SJSA1 (cell line): ENCODE measurements around the gene RNF207. TPM values are rescaled to one million over a fixed set of nuclear protein-coding genes. Genes with fewer than 3 reads are reported as not detected.
"Not testable (repeated sequence)": the region's sequence is repeated elsewhere in the genome, so short reads cannot be mapped to it uniquely, and the experiment has no call there.

ENCODE experiments used
- DNase-seq, 2 experiments: peaks; one replicate each; pipeline ENCODE4 v3.0.0-alpha.2; 2015 to 2020; ENCODE audit warnings: low spot score in 2 of 2, low read depth in 1 of 2
- H3K27ac ChIP-seq: fragments of 250-450 bp; sonication (Bioruptor Pico); 2 replicates; pipeline ENCODE4 v1.5.1; 2020; ENCODE audit warnings: mild to moderate bottlenecking, moderate library complexity
- H3K27me3 ChIP-seq: fragments of 250-450 bp; sonication (Bioruptor Pico); replicated peaks from 2 replicates; pipeline ENCODE4 v1.5.1; 2020; ENCODE audit warnings: mild to moderate bottlenecking, moderate library complexity
- H3K36me3 ChIP-seq: fragments of 250-450 bp; sonication (Bioruptor Pico); 2 replicates; pipeline ENCODE4 v1.5.1; 2020; ENCODE audit warnings: mild to moderate bottlenecking
- H3K4me1 ChIP-seq: fragments of 250-450 bp; sonication (Bioruptor Pico); replicated peaks from 2 replicates; pipeline ENCODE4 v1.6.1; 2021; ENCODE audit warnings: mild to moderate bottlenecking
- H3K4me3 ChIP-seq: fragments of 250-450 bp; sonication (Bioruptor Pico); 2 replicates; pipeline ENCODE4 v1.5.1; 2020; ENCODE audit warnings: mild to moderate bottlenecking
- H3K9me3 ChIP-seq: fragments of 250-450 bp; sonication (Bioruptor Pico); replicated peaks from 2 replicates; pipeline ENCODE4 v1.5.1; 2020; ENCODE audit warnings: mild to moderate bottlenecking
- total RNA-seq: library from RNA; depleted of rRNA; stranded (reverse); fragments of >200 nt; shearing (Covaris generic); gene quantifications from 2 replicates; pipeline ENCODE4 v1.2.3, GENCODE V29; 2014

Gene RNF207
- total RNA-seq, 1 experiment from 2014 or later: 27.3 TPM

- Histone ChIP-seq H3K36me3 (peaks cover 42% of the 10 kb centered on the region), H3K4me1 (no peaks in the 10 kb centered on the region), H3K4me3 (no peak overlapping the region), H3K27ac (no peak overlapping the region), H3K9me3 (no peaks in the 10 kb centered on the region), H3K27me3 (no peaks in the 10 kb centered on the region)
- no peak for DNase-seq
These were observed 12.7 kb downstream of the RNF207 start for GRCh38 chr1:6218375-6219164.

GRCh38 chr1:6219641-6220040 is 13.7 kb downstream of the RNF207 start:
- H3K27me3 ChIP-seq, H3K9me3 ChIP-seq, H3K4me3 ChIP-seq, DNase-seq, H3K4me1 ChIP-seq, H3K27ac ChIP-seq: not testable (repeated sequence)
- H3K36me3 ChIP-seq: peaks cover 50% of the 10 kb centered on the region

- Histone ChIP-seq H3K36me3 (peaks cover 56% of the 10 kb centered on the region), H3K27me3 (no peaks in the 10 kb centered on the region), H3K4me3 (no peak overlapping the region), H3K9me3 (no peaks in the 10 kb centered on the region), H3K27ac (no peak overlapping the region), H3K4me1 (peaks cover 8% of the 10 kb centered on the region)
- DNase-seq: no peak
These were observed 14.3 kb downstream of the RNF207 start for GRCh38 chr1:6220236-6220635.

GRCh38 chr1:6221210-6221784 is 15.4 kb downstream of the RNF207 start:
- no peak for DNase-seq
- Histone ChIP-seq H3K4me3 (no peak overlapping the region), H3K27me3 (no peaks in the 10 kb centered on the region), H3K27ac (no peak overlapping the region), H3K4me1 (peaks cover 9% of the 10 kb centered on the region), H3K36me3 (peaks cover 67% of the 10 kb centered on the region), H3K9me3 (no peaks in the 10 kb centered on the region)

DNA sequence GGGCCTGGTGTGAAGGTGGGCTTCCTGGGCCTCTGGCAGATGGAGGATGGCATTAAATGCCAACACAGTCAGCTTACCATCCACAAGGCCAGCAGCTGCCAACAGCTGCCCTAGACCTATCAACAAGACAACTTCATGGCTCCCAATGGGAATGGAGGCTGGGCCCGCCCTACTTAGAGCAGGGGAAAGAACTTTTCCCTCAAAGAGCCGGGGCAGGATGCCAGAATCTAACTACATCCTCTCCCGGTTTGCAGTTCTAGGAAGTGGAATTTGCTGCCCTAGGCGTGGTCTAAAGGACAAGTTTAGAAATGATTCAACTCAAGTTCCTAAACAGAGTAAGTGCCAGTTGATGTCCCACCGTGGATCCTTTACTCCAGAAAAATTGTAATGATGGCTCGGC is 16.7 kb downstream of the RNF207 start:
- no peaks in the 10 kb centered on the region for H3K27me3 ChIP-seq
- H3K36me3 ChIP-seq: peaks cover 78% of the 10 kb centered on the region
- peaks cover 9% of the 10 kb centered on the region for H3K4me1 ChIP-seq
- DNase-seq: no peak
- no peaks in the 10 kb centered on the region for H3K9me3 ChIP-seq
- H3K27ac ChIP-seq: no peak overlapping the region
- H3K4me3 ChIP-seq: no peak overlapping the region

DNA sequence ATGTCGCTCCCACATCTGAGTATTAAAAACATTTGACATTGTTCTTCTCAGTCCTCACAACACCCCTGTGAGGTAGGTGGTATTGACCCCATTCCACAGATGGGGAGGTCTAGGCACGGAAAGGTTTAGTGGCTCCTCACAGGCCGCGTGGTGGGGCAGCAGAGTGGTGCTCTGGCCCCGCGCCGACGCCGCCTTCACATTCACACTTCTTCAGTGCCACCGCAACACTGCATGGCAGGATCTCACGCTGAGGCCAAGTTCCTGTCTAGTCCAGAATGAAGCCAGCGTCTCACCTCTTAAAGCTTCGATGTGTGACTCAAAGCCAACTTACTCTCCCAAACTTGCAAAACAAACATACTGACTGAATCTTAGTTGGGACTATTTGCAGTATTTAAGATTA is 17.7 kb downstream of the RNF207 start:
- Histone ChIP-seq H3K36me3 (peaks cover 85% of the 10 kb centered on the region), H3K4me1 (peaks cover 9% of the 10 kb centered on the region), H3K27me3 (no peaks in the 10 kb centered on the region), H3K9me3 (no peaks in the 10 kb centered on the region), H3K4me3 (no peak overlapping the region), H3K27ac (no peak overlapping the region)
- no peak for DNase-seq

- DNase-seq: no peak
- H3K4me1 ChIP-seq: peaks cover 9% of the 10 kb centered on the region
- H3K36me3 ChIP-seq: peaks cover 92% of the 10 kb centered on the region
- no peak overlapping the region for H3K27ac ChIP-seq
- no peaks in the 10 kb centered on the region for H3K27me3 ChIP-seq
- H3K9me3 ChIP-seq: no peaks in the 10 kb centered on the region
- H3K4me3 ChIP-seq: no peak overlapping the region
These were observed 18.8 kb downstream of the RNF207 start for GRCh38 chr1:6224718-6225117.

DNA sequence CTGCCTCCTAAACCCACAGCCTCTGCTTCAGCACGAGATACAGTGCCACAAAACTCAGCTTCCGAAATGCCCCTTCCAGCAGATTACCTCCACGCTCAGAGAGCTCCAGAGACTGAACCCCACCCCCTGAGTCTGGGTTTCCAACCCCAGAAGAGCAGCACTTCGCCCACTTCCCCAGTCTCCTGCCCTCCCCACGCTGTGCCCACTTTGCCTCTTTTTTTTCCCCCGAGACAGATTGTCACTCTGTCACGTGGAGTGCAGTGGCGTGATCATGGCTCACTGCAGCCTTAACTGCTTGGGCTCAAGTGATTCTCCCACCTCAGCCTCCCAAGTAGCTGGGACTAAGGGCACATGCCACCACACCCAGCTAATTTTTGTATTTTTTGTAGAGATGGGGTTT is 19.7 kb downstream of the RNF207 start:
- Histone ChIP-seq H3K36me3 (peaks cover 93% of the 10 kb centered on the region), H3K4me1 (peaks cover 9% of the 10 kb centered on the region), H3K9me3 (no peaks in the 10 kb centered on the region), H3K27me3 (no peaks in the 10 kb centered on the region), H3K27ac (no peak overlapping the region), H3K4me3 (no peak overlapping the region)
- DNase-seq: no peak

DNA sequence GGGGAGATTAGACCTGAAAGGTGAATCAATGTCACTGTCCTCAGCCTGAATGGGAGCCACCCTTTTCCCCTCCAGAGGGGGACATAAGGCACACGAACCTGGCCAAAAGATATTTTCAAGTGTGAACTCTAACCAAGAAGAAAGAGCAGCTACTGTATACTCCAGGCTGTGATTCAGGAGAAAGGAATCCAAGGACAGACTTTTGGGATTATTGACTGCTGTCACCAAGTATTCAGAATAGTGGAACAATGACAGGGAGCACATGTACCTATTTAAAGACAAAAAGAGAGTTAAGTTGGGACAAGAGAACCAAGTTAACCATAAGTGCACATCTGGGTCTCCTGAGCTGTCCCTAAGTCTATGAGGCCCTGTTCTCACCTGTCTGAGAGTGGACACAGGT is 27.5 kb downstream of the RNF207 start:
- Histone ChIP-seq H3K36me3 (peaks cover 68% of the 10 kb centered on the region), H3K27me3 (no peaks in the 10 kb centered on the region), H3K4me3 (no peak overlapping the region), H3K4me1 (peaks cover 23% of the 10 kb centered on the region), H3K9me3 (0 out of 2 replicates have a peak, but pooled peaks cover 3% of the 10 kb centered on the region), H3K27ac (no peak overlapping the region)
- DNase-seq: no peak

- peaks cover 23% of the 10 kb centered on the region for H3K4me1 ChIP-seq
- peak overlapping the region; percentile 99 for H3K4me3 ChIP-seq
- peak overlapping the region; percentile 26; the same call in 1 of the 2 replicates for H3K27ac ChIP-seq
- H3K9me3 ChIP-seq: 0 out of 2 replicates have a peak, but pooled peaks cover 3% of the 10 kb centered on the region
- DNase-seq: no peak
- H3K27me3 ChIP-seq: no peaks in the 10 kb centered on the region; the same call in 1 of the 2 replicates
- peaks cover 58% of the 10 kb centered on the region for H3K36me3 ChIP-seq
These were observed 28.8 kb downstream of the RNF207 start for GRCh38 chr1:6234502-6235295.

DNA sequence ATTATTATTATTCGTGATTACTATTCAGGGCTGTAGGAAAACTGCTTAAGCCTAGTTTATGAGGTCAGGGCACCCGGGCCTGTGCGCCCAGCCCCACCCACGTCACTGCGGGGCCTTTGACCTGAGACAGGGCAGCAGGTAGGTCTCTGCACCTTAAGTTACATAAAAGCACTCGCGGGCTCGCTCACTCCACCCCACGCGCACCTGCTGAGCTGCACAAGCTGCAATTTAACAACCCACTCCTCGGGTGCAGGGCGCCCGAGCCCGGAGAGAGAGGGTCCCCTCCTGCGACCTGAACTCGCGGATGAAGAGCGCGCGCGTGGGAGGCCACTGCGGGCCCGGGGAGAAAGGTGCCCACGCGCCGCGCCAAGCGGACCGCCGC is 29.4 kb downstream of the RNF207 start:
- no peaks in the 10 kb centered on the region; the same call in 1 of the 2 replicates for H3K27me3 ChIP-seq
- 0 out of 2 replicates have a peak, but pooled peaks cover 3% of the 10 kb centered on the region for H3K9me3 ChIP-seq
- peaks cover 23% of the 10 kb centered on the region for H3K4me1 ChIP-seq
- H3K4me3 ChIP-seq: peak overlapping the region; percentile 99
- H3K27ac ChIP-seq: peak overlapping the region; percentile 26; the same call in 1 of the 2 replicates
- no peak for DNase-seq
- peaks cover 52% of the 10 kb centered on the region for H3K36me3 ChIP-seq

DNA sequence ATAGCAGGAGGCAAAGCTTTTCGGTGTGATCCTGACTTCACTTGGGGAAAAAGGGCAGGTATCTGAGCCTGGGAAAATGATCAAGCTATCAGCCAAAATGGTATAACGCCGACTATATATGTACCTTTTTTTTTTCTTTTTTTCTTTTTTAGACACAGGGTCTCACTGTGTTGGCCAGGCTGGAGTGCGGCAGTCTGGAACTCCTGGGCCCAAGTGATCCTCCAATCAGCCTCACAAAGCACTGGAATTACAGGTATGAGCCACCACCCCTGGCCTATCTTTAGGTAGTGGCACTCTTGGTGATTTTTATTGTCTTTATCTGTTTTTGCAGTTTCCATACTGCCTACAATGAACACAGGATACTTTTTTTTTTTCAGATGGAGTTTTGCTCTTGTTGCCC is 31.2 kb downstream of the RNF207 start:
- Histone ChIP-seq H3K27ac (no peak overlapping the region), H3K27me3 (peaks cover 15% of the 10 kb centered on the region), H3K36me3 (peaks cover 35% of the 10 kb centered on the region), H3K4me1 (peaks cover 25% of the 10 kb centered on the region), H3K4me3 (no peak overlapping the region), H3K9me3 (0 out of 2 replicates have a peak, but pooled peaks cover 3% of the 10 kb centered on the region)
- DNase-seq: no peak

DNA sequence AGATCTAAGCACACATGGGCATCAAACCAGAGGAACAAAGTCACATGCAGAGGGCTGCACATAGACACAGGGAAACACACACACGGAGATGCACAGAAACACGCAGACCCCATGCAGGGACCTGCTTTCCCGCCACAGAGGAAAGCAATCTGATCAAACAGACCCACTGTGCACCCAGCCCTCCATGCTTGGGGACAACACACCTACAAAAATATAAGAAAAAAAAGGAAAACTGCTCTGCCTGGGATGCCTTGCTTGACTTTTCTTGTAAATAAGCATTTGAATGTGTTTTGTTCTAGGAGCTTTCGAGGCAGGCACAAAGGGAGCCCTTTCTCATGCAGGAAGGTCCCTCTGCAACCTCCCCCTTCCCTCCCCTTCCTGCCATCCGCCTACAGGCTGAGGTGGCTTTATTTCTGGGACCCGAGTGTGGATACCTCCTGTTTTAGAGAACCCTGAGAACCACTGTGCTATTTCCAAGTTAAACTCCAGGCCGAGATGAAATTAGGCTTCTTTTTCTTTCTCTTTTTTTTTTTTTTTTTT is 33.4 kb downstream of the RNF207 start:
- Histone ChIP-seq H3K27me3 (peaks cover 32% of the 10 kb centered on the region), H3K4me3 (no peak overlapping the region), H3K4me1 (peaks cover 19% of the 10 kb centered on the region), H3K27ac (no peak overlapping the region), H3K9me3 (0 out of 2 replicates have a peak, but pooled peaks cover 3% of the 10 kb centered on the region), H3K36me3 (peaks cover 13% of the 10 kb centered on the region)
- DNase-seq: no peak
